HG03103 (cell line): ENCODE data around the gene C3.
"Not testable (repeated sequence)": the region's sequence is repeated elsewhere in the genome, so short reads cannot be mapped to it uniquely, and the experiment has no call there.

Experiments used
- ATAC-seq: cut with Tn5 transposase; IDR thresholded peaks from one replicate; pipeline ENCODE4 v1.9.1; 2021; ENCODE audit warnings: low read depth; ENCODE audit not compliant: unreplicated experiment

Gene C3

GRCh38 chr19:6672693-6673290, 47.7 kb downstream of the C3 start:
- no peak for ATAC-seq

GRCh38 chr19:6671960-6672359, 48.5 kb downstream of the C3 start:
- ATAC-seq: no peak

- no peak for ATAC-seq
Observed at GRCh38 chr19:6668691-6669090, 51.8 kb downstream of the C3 start.

GRCh38 chr19:6667114-6667627, 53.3 kb downstream of the C3 start:
- ATAC-seq: no peak

- ATAC-seq: no peak
Observed at GRCh38 chr19:6664916-6665315, 55.5 kb downstream of the C3 start.

- no peak for ATAC-seq
Observed at GRCh38 chr19:6663236-6664201, 56.9 kb downstream of the C3 start.

GRCh38 chr19:6662702-6663101, 57.7 kb downstream of the C3 start:
- ATAC-seq: no peak

GRCh38 chr19:6661509-6662244, 58.8 kb downstream of the C3 start:
- not testable (repeated sequence) for ATAC-seq

- no peak for ATAC-seq
Observed at GRCh38 chr19:6660930-6661329, 59.5 kb downstream of the C3 start.

- not testable (repeated sequence) for ATAC-seq
Observed at GRCh38 chr19:6656390-6656789, 64.1 kb downstream of the C3 start.

GRCh38 chr19:6654347-6655310, 65.8 kb downstream of the C3 start:
- no peak for ATAC-seq

- ATAC-seq: no peak
Observed at GRCh38 chr19:6652805-6653094, 67.7 kb downstream of the C3 start.

GRCh38 chr19:6651965-6652804, 68.3 kb downstream of the C3 start:
- ATAC-seq: no peak

GRCh38 chr19:6649185-6649584, 71.3 kb downstream of the C3 start:
- no peak for ATAC-seq

- no peak for ATAC-seq
Observed at GRCh38 chr19:6648141-6648715, 72.2 kb downstream of the C3 start.

GRCh38 chr19:6644796-6645195, 75.7 kb downstream of the C3 start:
- ATAC-seq: no peak

GRCh38 chr19:6640333-6640732, 80.1 kb downstream of the C3 start:
- not testable (repeated sequence) for ATAC-seq

GRCh38 chr19:6639439-6639838, 81.0 kb downstream of the C3 start:
- no peak for ATAC-seq

- ATAC-seq: not testable (repeated sequence)
Observed at GRCh38 chr19:6633456-6633813, 87.0 kb downstream of the C3 start.
